Measurements from ENCODE around the gene C22orf15.

Gene C22orf15

DNA sequence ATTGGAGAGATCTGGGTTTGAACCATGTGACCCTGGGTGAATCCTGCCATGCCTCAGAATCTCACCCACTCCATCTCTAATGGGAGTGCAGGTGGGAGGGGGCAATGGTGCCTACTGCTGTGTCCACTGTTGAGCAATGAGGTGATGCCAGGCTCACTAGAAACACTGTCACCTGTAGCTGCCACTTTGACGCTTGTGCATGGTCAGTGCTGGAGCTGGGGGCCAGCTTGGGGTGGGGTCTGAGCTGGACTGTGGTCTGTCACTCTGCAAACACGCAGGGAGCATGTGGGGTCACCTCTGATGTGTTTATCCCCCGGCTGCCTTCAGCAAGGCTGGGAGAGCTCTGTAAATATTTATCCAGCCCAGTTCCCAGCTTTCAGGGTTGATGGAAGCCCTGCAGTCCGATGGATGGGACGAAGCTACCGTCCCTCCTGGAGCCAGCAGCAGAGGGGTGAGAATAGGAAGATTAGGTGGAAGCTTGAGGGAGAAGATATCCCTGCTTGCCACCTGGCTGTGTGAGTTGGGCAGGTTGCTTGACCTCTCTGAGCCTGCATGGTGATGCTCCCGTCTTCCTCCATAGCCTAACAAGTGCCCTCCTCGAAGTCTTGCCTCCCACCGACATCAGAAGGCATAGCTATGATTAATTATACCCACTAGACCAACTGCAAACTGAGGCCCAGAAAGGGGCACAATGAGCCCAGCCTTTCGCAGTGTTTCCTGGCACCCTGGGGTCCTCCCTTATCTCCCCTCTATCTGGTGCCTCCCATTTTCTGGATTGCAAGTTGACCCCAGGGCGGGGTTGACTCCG, 11.5 kb downstream of the C22orf15 start:
- DNase-seq, result no peak

GRCh38 chr22:23774922-23775436, 12.2 kb downstream of the C22orf15 start:
- DNase-seq, result no peak

GRCh38 chr22:23775779-23776375, 13.1 kb downstream of the C22orf15 start:
- DNase-seq, result no peak

DNA sequence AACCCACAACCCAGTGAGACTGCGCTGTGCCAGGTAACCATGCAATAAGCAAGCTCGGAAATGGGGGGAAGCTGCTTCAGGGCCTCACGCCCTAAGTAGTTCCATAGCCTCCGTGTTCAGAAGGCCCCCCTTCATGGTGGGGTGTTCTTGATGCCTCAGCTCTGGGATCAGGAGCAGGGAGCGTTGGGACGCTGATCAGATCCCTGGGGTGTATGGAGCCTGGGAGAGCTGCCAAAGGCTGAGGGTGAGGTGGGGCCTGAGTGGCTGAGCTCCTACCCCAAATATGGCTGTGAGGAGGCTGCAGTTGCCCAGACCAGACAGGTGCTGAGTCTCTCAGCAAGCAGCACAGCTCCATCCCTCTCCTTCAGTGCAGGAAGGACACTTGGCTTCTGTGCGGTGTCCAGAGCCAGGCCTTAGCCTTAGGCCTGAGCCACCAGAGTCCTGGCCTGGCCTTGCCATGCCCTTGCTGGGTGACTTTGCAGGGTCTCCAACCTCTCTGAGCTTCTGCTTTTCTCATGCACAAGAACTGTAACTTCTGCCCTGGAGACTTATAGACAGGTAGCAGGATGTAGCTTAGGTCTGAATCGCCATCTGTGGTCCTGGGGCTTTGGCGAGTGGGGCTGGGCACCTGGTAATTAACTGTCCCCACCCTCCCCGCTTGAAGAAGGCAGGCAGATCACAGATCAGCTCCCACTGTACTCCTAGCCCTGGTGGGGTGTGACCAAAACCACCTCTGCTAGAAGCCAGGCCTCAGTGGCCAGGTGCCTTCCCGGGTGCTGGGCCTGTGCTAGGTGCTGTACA, 15.2 kb downstream of the C22orf15 start:
- no peak for DNase-seq

DNA sequence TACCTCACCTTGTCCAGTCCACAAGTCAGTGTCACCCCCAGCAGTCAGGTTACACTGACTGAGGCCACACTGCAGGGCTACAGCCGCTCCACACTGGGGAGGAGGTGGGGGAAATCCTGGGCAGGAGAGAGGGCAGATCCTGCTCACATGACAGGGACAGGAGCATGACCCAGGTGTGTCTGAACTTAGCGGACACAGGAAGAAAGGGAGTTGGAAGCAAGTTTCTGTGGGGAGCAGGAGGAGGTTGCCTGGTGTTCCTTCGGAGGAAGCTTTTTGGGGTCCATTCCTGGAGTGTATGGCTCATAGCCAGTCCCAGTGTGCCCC, 15.7 kb downstream of the C22orf15 start:
- DNase-seq, result no peak

GRCh38 chr22:23779083-23779482, 16.3 kb downstream of the C22orf15 start:
- no peak for DNase-seq

- no peak for DNase-seq
Observed at GRCh38 chr22:23779731-23780130, 16.9 kb downstream of the C22orf15 start.

DNA sequence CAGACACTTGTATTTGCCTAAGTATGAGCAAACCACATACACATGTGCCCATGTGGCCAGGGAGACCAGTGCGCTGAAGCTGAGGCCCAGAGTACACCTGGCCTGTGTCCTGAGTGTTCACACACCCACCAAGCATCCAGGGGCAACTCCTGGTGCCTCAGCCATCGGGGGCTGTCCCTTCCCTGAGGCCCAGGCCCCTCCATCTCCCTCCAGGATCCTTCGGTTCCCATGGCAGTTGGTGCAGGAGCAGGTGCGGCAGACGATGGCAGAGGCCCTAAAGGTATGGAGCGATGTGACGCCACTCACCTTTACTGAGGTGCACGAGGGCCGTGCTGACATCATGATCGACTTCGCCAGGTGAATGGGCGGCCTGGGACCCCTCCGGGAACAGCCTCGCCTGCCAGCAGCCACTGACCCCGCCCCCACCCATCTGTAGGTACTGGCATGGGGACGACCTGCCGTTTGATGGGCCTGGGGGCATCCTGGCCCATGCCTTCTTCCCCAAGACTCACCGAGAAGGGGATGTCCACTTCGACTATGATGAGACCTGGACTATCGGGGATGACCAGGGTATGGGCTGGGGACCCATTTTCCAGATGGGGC, 17.5 kb downstream of the C22orf15 start:
- DNase-seq, result no peak

DNA sequence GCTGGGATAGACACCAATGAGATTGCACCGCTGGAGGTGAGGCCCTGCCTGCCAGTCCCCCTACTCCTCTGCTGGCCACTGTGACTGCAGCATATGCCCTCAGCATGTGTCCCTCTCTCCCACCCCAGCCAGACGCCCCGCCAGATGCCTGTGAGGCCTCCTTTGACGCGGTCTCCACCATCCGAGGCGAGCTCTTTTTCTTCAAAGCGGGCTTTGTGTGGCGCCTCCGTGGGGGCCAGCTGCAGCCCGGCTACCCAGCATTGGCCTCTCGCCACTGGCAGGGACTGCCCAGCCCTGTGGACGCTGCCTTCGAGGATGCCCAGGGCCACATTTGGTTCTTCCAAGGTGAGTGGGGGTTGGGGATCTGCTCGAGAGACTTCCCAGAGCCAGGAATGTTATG, 18.3 kb downstream of the C22orf15 start:
- DNase-seq, result no peak

DNA sequence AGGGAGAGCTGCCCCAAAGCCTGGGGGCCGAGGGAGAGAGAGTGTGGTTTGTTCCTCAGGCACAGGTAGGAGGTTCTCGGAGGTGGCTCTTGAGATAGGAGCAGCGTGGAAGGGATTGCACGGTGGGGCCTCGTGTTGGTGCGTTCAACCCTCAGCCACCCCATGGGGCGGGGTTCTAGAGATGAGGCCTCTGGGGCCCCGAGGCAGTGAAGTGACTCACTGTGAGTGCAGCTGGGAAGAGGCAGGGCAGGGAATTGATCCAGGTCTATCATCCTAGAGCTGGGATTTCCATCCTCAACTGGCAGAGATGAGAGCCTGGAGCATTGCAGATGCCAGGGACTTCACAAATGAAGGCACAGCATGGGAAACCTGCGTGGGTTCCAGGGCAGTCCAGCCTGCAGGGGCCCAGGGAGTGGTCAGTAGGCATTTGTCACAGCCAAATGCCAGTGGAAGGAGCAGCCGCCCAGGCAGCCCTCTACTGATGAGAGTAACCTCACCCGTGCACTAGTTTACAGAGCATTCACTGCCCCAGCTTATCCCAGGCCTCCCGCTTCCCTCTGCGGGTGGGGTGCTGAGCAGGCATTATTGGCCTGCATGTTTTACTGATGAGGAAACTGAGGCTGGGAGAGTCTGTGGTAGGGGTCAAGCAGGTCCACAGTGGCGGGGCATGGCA, 18.9 kb downstream of the C22orf15 start:
- DNase-seq, result no peak

- no peak for DNase-seq
Observed at GRCh38 chr22:23782252-23782651, 19.5 kb downstream of the C22orf15 start.

GRCh38 chr22:23782703-23783102, 19.9 kb downstream of the C22orf15 start:
- DNase-seq, result no peak

- DNase-seq, result no peak
Observed at GRCh38 chr22:23783265-23784150, 20.7 kb downstream of the C22orf15 start.

GRCh38 chr22:23784215-23784732, 21.5 kb downstream of the C22orf15 start:
- DNase-seq, result no peak

DNA sequence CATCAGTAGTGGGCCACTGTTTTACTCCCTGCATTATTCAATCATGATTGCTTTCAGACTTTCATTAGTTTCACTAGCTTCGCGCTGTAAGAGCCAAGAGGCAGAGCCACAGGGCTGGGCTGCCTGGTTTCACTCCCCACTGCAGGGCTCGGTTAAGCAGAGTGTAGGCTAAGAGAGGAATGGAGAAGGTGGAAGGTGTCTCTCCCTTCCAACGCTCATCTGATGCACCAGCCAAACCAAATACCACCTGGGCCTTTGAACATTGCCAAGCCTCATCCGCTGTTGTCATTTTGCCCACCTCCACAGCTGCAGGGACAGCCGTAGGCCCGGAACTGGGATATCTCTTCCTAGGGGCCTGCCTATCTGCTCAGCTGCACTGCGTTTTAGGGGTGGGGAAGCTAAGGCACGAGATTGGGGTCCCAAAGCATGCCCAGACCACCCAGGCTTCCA, 23.5 kb downstream of the C22orf15 start:
- DNase-seq, result no peak

- DNase-seq, result peak; percentile 70
Observed at GRCh38 chr22:23786752-23787599, 24.2 kb downstream of the C22orf15 start, which contains the start of gene SMARCB1. TSS of gene SMARCB1 (plus strand) at chr22:23786966. CDS start at chr22:23787170, 204 bp downstream.

GRCh38 chr22:23787600-23787896, 24.8 kb downstream of the C22orf15 start:
- no peak for DNase-seq

GRCh38 chr22:23787910-23788309, 25.1 kb downstream of the C22orf15 start:
- no peak for DNase-seq

- DNase-seq, result no peak
Observed at GRCh38 chr22:23789121-23789520, 26.3 kb downstream of the C22orf15 start.

DNA sequence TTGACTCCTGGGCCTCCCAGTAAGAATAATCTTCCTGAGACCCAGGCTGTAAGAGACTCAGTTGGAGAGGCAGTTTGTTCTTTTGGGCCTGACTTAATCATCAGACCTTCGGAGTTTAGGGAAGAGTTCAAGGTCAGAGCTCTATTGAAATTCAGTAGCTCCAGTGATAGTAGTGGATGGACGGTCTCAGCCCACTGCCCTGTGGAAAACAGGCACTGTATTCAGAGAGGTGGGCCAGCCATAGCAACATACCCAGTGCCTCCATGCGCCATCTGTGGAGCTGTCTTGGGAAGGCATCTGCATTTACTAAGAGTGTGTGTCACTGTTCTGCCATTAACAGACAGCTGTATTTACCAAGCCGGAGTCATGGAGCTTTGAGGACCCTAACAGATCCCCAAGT, 26.8 kb downstream of the C22orf15 start:
- no peak for DNase-seq
